T-helper 17 cell (primary cell): ENCODE measurements around the gene ZC3H13. TPM values are rescaled to one million over a fixed set of nuclear protein-coding genes. Genes with fewer than 3 reads are reported as not detected.

Experiments
- ATAC-seq: fragments of 150-1000 bp; cut with Tn5 transposase; 2 replicates; pipeline ENCODE4 v1.10.0; 2021; ENCODE audit warnings: mild to moderate bottlenecking, moderate library complexity
- DNase-seq, 3 donors: peaks; one replicate each; pipeline versions ENCODE4 v3.0.0 to v3.0.0-alpha.2; 2020 to 2021
- H3K9me3 ChIP-seq: one replicate; pipeline ENCODE4 v1.7.0; 2013; ENCODE audit warnings: low read length, mild to moderate bottlenecking; ENCODE audit not compliant: control insufficient read depth, poor library complexity, severe bottlenecking
- H3K27ac Mint-ChIP-seq: one replicate; pipeline ENCODE4 v1.8.0; 2022; ENCODE audit warnings: mild to moderate bottlenecking, moderate library complexity, mixed read lengths
- H3K27me3 Mint-ChIP-seq: one replicate; pipeline ENCODE4 v1.8.0; 2022; ENCODE audit warnings: mixed read lengths
- H3K36me3 Mint-ChIP-seq: one replicate; pipeline ENCODE4 v1.8.0; 2022; ENCODE audit warnings: low read depth, mixed read lengths
- H3K4me1 Mint-ChIP-seq: one replicate; pipeline ENCODE4 v1.8.0; 2022; ENCODE audit warnings: mild to moderate bottlenecking, mixed read lengths
- H3K4me3 Mint-ChIP-seq: one replicate; pipeline ENCODE4 v1.8.0; 2022; ENCODE audit warnings: mild to moderate bottlenecking, moderate library complexity, mixed read lengths
- total RNA-seq, 4 donors: library from RNA in 2 of 4; stranded (reverse) in 2 of 4; gene quantifications; one replicate each; pipeline ENCODE4 v1.2.3 and lab custom pipeline; 2022 to 2026

ZC3H13 gene
- total RNA-seq, 2 donors from 2014 or later = 46.5 to 48.6 TPM

- no peak overlapping the region for H3K27ac Mint-ChIP-seq
- ATAC-seq (no peak), DNase-seq (no peak)
- peaks cover 16% of the 10 kb centered on the region for H3K27me3 Mint-ChIP-seq
- no peaks in the 10 kb centered on the region for H3K9me3 ChIP-seq
- H3K4me1 Mint-ChIP-seq = no peaks in the 10 kb centered on the region
- H3K36me3 Mint-ChIP-seq = no peaks in the 10 kb centered on the region
- no peak overlapping the region for H3K4me3 Mint-ChIP-seq
Observed at GRCh38 chr13:46085737-46086136, 33.2 kb upstream of the ZC3H13 start.

- Mint-ChIP-seq H3K27ac (no peak overlapping the region), H3K4me3 (no peak overlapping the region), H3K36me3 (no peaks in the 10 kb centered on the region), H3K4me1 (peaks cover 8% of the 10 kb centered on the region), H3K27me3 (peaks cover 16% of the 10 kb centered on the region)
- no peaks in the 10 kb centered on the region for H3K9me3 ChIP-seq
- ATAC-seq (no peak), DNase-seq (no peak)
Observed at GRCh38 chr13:46082324-46082723, 29.8 kb upstream of the ZC3H13 start.

DNA sequence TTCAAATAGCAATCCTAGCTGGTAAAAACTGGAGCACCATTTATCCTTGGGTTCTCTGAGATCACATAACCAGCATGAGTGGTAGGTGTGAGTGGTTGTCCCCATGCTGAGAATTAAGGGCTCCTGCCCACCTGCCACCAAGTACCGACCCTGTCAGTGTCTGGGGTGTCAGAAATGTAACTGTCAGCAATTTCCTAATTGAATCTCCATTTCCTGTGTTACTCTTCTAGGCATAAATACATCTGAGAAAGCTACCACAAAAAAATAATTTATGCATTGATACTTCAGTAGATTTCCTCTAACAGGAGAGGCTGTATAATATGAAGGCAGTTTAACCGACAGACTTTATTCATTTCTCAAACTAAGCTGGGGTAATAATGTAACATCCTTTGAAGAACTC is 27.2 kb upstream of the ZC3H13 start:
- DNase-seq (no peak), ATAC-seq (no peak)
- H3K4me1 Mint-ChIP-seq = peaks cover 8% of the 10 kb centered on the region
- no peaks in the 10 kb centered on the region for H3K36me3 Mint-ChIP-seq
- H3K4me3 Mint-ChIP-seq = no peak overlapping the region
- H3K9me3 ChIP-seq = no peaks in the 10 kb centered on the region
- H3K27ac Mint-ChIP-seq = peak overlapping the region; percentile 51
- H3K27me3 Mint-ChIP-seq = peaks cover 2% of the 10 kb centered on the region

GRCh38 chr13:46077265-46077664 is 24.7 kb upstream of the ZC3H13 start:
- H3K27me3 Mint-ChIP-seq = peaks cover 11% of the 10 kb centered on the region
- DNase-seq = no peak
- no peaks in the 10 kb centered on the region for H3K36me3 Mint-ChIP-seq
- no peaks in the 10 kb centered on the region for H3K9me3 ChIP-seq
- no peak for ATAC-seq
- H3K27ac Mint-ChIP-seq = no peak overlapping the region
- H3K4me3 Mint-ChIP-seq = no peak overlapping the region
- peaks cover 8% of the 10 kb centered on the region for H3K4me1 Mint-ChIP-seq

DNA sequence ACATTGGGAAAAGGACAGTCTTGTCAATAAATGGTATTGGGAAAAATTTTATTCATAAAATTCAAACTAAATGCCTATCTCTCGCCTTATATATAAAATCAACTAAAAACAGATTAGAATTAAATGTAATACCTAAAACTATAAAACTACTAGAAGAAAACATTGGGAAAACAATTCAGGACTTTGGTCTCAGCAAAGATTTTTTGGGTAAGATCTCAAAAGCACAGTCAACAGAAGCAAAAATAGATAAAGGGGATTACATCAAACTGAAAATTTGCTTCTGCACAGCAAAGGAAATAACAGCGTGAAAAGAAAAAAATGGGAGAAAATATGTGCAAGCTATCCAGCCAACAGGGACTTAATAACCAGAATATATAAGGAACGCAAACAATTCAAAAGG is 24.3 kb upstream of the ZC3H13 start:
- peaks cover 11% of the 10 kb centered on the region for H3K27me3 Mint-ChIP-seq

DNA sequence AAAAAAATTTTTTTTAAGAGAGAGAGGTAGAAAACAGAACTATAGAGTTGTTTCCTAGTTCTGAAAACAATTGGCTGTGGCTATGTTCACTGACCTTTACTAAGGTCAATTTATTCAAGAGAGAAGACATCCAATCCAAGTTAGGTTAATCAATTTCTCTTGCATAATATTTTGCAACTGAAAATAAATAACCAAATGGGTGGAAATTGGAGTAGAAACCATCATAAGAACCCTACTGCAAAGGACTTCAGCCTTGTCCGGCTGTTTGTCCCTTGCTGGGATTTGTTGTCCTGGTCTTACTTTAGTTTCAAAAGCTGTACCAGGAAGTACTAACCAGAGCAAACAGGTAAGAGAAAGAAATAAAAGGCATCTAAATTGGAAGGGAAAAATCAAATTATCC is 23.3 kb upstream of the ZC3H13 start:
- DNase-seq = no peak
- H3K4me3 Mint-ChIP-seq = no peak overlapping the region
- H3K9me3 ChIP-seq = no peaks in the 10 kb centered on the region
- peaks cover 20% of the 10 kb centered on the region for H3K27me3 Mint-ChIP-seq
- H3K36me3 Mint-ChIP-seq = no peaks in the 10 kb centered on the region
- no peak for ATAC-seq
- peaks cover 8% of the 10 kb centered on the region for H3K4me1 Mint-ChIP-seq
- H3K27ac Mint-ChIP-seq = no peak overlapping the region

More for the DNA sequence above, 24.3 kb upstream of the ZC3H13 start:
- Mint-ChIP-seq H3K4me3 (no peak overlapping the region), H3K36me3 (no peaks in the 10 kb centered on the region), H3K4me1 (peaks cover 8% of the 10 kb centered on the region), H3K27ac (no peak overlapping the region)
- ATAC-seq = no peak
- H3K9me3 ChIP-seq = no peaks in the 10 kb centered on the region
- no peak for DNase-seq

- DNase-seq (no peak), ATAC-seq (no peak)
- H3K36me3 Mint-ChIP-seq = no peaks in the 10 kb centered on the region
- peaks cover 22% of the 10 kb centered on the region for H3K27me3 Mint-ChIP-seq
- H3K27ac Mint-ChIP-seq = peak overlapping the region; percentile 68
- no peaks in the 10 kb centered on the region for H3K4me1 Mint-ChIP-seq
- H3K9me3 ChIP-seq = no peaks in the 10 kb centered on the region
- no peak overlapping the region for H3K4me3 Mint-ChIP-seq
Observed at GRCh38 chr13:46071590-46072249, 19.2 kb upstream of the ZC3H13 start.

DNA sequence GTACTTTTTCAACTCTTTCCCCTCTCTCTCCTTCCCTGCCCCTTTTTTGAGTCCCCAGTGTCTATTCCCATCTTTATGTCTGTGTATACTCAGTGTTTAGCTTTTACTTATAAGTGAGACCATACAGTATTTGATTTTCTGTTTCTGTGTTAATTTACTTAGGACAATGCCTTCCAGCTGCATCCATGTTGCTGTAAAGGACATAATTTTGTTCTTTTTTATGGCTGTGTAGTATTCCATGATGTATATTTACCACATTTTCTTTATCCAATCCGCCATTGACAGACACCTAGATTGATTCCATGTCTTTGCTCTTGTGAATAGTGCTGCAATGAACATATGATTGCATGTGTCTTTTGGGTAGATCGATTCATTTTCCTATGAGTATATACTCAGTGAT is 10.7 kb upstream of the ZC3H13 start:
- H3K36me3 Mint-ChIP-seq = no peaks in the 10 kb centered on the region
- H3K9me3 ChIP-seq = no peaks in the 10 kb centered on the region
- H3K27ac Mint-ChIP-seq = no peak overlapping the region
- H3K4me1 Mint-ChIP-seq = no peaks in the 10 kb centered on the region
- no peak overlapping the region for H3K4me3 Mint-ChIP-seq
- H3K27me3 Mint-ChIP-seq = peaks cover 7% of the 10 kb centered on the region
- DNase-seq = no peak
- no peak for ATAC-seq

DNA sequence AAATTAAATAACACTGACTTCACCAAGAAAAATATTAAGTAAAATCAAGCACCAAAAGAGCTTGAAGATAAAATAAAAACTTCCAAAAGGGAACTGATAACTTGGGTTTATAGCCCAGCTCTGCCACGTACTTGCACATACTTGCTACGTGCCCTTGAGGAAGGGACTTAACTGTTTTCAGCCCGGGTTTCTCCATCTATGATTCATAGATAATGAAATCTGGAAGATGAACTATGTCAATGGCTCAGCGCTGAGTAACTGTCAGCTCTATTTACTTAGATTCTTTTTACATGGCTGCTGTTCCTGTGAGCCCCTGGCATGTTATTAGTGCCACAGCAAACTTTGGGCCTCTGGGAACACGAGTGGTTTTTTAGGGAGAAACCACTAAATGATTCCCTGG is 9.6 kb upstream of the ZC3H13 start:
- no peaks in the 10 kb centered on the region for H3K36me3 Mint-ChIP-seq

GRCh38 chr13:46059405-46059804 is 6.9 kb upstream of the ZC3H13 start:
- peaks cover 9% of the 10 kb centered on the region for H3K27me3 Mint-ChIP-seq
- H3K9me3 ChIP-seq = no peaks in the 10 kb centered on the region
- H3K36me3 Mint-ChIP-seq = no peaks in the 10 kb centered on the region
- DNase-seq (no peak), ATAC-seq (no peak)
- no peaks in the 10 kb centered on the region for H3K4me1 Mint-ChIP-seq
- no peak overlapping the region for H3K4me3 Mint-ChIP-seq
- H3K27ac Mint-ChIP-seq = no peak overlapping the region

More for the DNA sequence above, 9.6 kb upstream of the ZC3H13 start:
- Mint-ChIP-seq H3K27me3 (peaks cover 7% of the 10 kb centered on the region), H3K4me1 (no peaks in the 10 kb centered on the region), H3K27ac (no peak overlapping the region), H3K4me3 (no peak overlapping the region)
- ATAC-seq (no peak), DNase-seq (no peak)
- H3K9me3 ChIP-seq = no peaks in the 10 kb centered on the region

DNA sequence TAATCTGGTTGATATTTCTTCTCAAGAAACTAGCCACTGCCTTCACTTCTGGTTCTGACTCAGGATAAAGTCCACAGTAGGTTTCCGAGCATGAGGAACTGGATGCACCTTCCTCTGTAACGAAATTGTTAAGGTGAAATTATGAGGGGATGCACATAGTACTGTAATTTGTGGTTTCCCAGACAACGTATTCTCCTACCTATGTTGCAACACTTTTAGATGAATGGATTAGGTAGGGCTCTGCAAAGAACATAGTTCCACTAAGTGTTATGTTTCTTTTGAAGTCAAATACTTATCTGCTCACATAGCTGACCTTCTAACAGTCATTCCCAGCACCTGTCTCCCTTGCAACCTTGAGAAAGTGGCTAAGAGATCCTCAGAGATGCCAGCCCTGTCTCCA is 5.7 kb upstream of the ZC3H13 start:
- H3K27ac Mint-ChIP-seq = no peak overlapping the region
- peaks cover 9% of the 10 kb centered on the region for H3K27me3 Mint-ChIP-seq
- ATAC-seq = no peak
- no peaks in the 10 kb centered on the region for H3K9me3 ChIP-seq
- H3K4me3 Mint-ChIP-seq = no peak overlapping the region
- no peak for DNase-seq
- no peaks in the 10 kb centered on the region for H3K4me1 Mint-ChIP-seq
- no peaks in the 10 kb centered on the region for H3K36me3 Mint-ChIP-seq

- no peak overlapping the region for H3K4me3 Mint-ChIP-seq
- no peaks in the 10 kb centered on the region for H3K9me3 ChIP-seq
- no peak for ATAC-seq
- H3K27ac Mint-ChIP-seq = no peak overlapping the region
- peaks cover 9% of the 10 kb centered on the region for H3K27me3 Mint-ChIP-seq
- no peaks in the 10 kb centered on the region for H3K36me3 Mint-ChIP-seq
- H3K4me1 Mint-ChIP-seq = peaks cover 6% of the 10 kb centered on the region
- no peak for DNase-seq
Observed at GRCh38 chr13:46057256-46058015, 4.9 kb upstream of the ZC3H13 start.

- DNase-seq (no peak), ATAC-seq (no peak)
- Mint-ChIP-seq H3K27me3 (peaks cover 9% of the 10 kb centered on the region), H3K4me1 (peaks cover 18% of the 10 kb centered on the region), H3K4me3 (peak overlapping the region; percentile 95), H3K36me3 (no peaks in the 10 kb centered on the region), H3K27ac (peak overlapping the region; percentile 99)
- no peaks in the 10 kb centered on the region for H3K9me3 ChIP-seq
Observed at GRCh38 chr13:46053162-46054012, 841 bp upstream of the ZC3H13 start.
